Tibial nerve (tissue), 4 donors: ENCODE data around the gene SFRP4. TPM values are rescaled to one million over a fixed set of nuclear protein-coding genes. Genes with fewer than 3 reads are reported as not detected.
A peak's percentile ranks its signal among the peaks of the same experiment; 100 is the strongest.

ENCODE experiments used
- DNase-seq, 2 donors: peaks; one replicate each; pipeline ENCODE4 v3.0.0-alpha.2; 2019; ENCODE audit warnings: low spot score in 2 of 2
- H3K27ac ChIP-seq, 4 donors: fragments of 200-600 bp; sonication (generic) in 3 of 4; one replicate each; pipeline ENCODE4 v1.5.1; 2017 to 2019; ENCODE audit warnings: mild to moderate bottlenecking in 1 of 4
- H3K27me3 ChIP-seq, 2 donors: fragments of 200-600 bp; sonication (generic) in 1 of 2; one replicate each; pipeline versions ENCODE4 v1.5.1 to v1.6.0; 2017 to 2019
- H3K36me3 ChIP-seq, 3 donors: fragments of 200-600 bp; sonication (generic); one replicate each; pipeline ENCODE4 v1.5.1; 2018 to 2019
- H3K4me1 ChIP-seq, 4 donors: fragments of 200-600 bp; sonication (generic) in 3 of 4; one replicate each; pipeline ENCODE4 v1.5.1; 2017 to 2019
- H3K4me3 ChIP-seq, 4 donors: fragments of 200-600 bp; sonication (generic) in 3 of 4; one replicate each; pipeline ENCODE4 v1.5.1; 2017 to 2019; ENCODE audit warnings: mild to moderate bottlenecking in 1 of 4, moderate library complexity in 1 of 4
- H3K9me3 ChIP-seq, 4 donors: fragments of 200-600 bp; sonication (generic) in 3 of 4; one replicate each; pipeline ENCODE4 v1.5.1; 2017 to 2019
- CTCF ChIP-seq, 5 experiments: fragments of 200-600 bp in 3 of 5; fragments of 450-650 bp in 2 of 5; sonication (generic) in 3 of 5; IDR thresholded peaks; one replicate each; pipeline ENCODE4 v1.5.1; 2016 to 2019; ENCODE audit warnings: antibody characterized with exemption in 5 of 5, mild to moderate bottlenecking in 3 of 5, moderate library complexity in 2 of 5
- EP300 ChIP-seq, 2 donors: sonication (generic); formaldehyde crosslinking; IDR thresholded peaks; one replicate each; pipeline ENCODE4 v1.6.1; 2017; ENCODE audit warnings: antibody characterized with exemption in 2 of 2, mild to moderate bottlenecking in 1 of 2
- POLR2A ChIP-seq, 2 donors: fragments of 450-650 bp; IDR thresholded peaks; one replicate each; pipeline ENCODE4 v1.6.1; 2017; ENCODE audit warnings: antibody characterized with exemption in 2 of 2, mild to moderate bottlenecking in 2 of 2, moderate library complexity in 2 of 2
- WGBS, 2 donors: methylation state at CpG; one replicate each; pipeline ENCODE4 v1.1.5; 2018; 5-methylcytosine and 5-hydroxymethylcytosine counted together
- total RNA-seq, 4 donors: library from RNA; depleted of rRNA; stranded (reverse); fragments of >200 nt; gene quantifications; one replicate each; pipeline ENCODE4 v1.1.0, GENCODE V29; 2016

The SFRP4 gene
- total RNA-seq = 100 to 1,000 TPM in 1 of 4 donors, 10 to 100 TPM in 3; 28.2 to 236 (median 52.6) TPM

GRCh38 chr7:37916673-37917660, at the start of gene SFRP4:
SFRP4 (minus strand) TSS chr7:37916817; CDS start chr7:37916537, 280 bp downstream.
- TF ChIP-seq POLR2A (IDR thresholded peaks at IDR 0.05) = peak in 1 of 2 donors; percentile 26
- peak; percentile 57 to 81 (median 73) for TF ChIP-seq CTCF (IDR thresholded peaks at IDR 0.05)
- TF ChIP-seq EP300 (IDR thresholded peaks at IDR 0.05) = peak in 1 of 2 donors; percentile 22
- Histone ChIP-seq H3K27me3 (no peaks in the 10 kb centered on the region), H3K4me1 (peaks cover 0 to 65% (median 17%) of the 10 kb centered on the region in 4 donors), H3K36me3 (no peaks in the 10 kb centered on the region), H3K27ac (peak within 1 kb of the TSS; percentile 69 to 90 (median 85)), H3K9me3 (no peaks in the 10 kb centered on the region), H3K4me3 (peak within 1 kb of the TSS; percentile 48 to 73 (median 65))
- WGBS, 2 donors = 1% methylated on average over 37 to 41 of the region's 46 CpGs
- DNase-seq = peak; percentile 46 to 64

- Histone ChIP-seq H3K27ac (no peak overlapping the region), H3K4me1 (no peaks in the 10 kb centered on the region), H3K36me3 (no peaks in the 10 kb centered on the region), H3K9me3 (no peaks in the 10 kb centered on the region), H3K4me3 (no peak overlapping the region), H3K27me3 (no peaks in the 10 kb centered on the region)
- no peak for DNase-seq
- no peak for TF ChIP-seq CTCF (IDR thresholded peaks at IDR 0.05)
- TF ChIP-seq EP300 (IDR thresholded peaks at IDR 0.05) = no peak
- TF ChIP-seq POLR2A (IDR thresholded peaks at IDR 0.05) = no peak
- WGBS, 2 donors = 66 to 82% methylated on average over 5 of the region's 5 CpGs
Observed at GRCh38 chr7:37964196-37964595, 47.6 kb upstream of the SFRP4 start.

- H3K36me3 ChIP-seq = no peaks in the 10 kb centered on the region
- H3K27ac ChIP-seq = no peak overlapping the region
- H3K4me1 ChIP-seq = no peaks in the 10 kb centered on the region
- no peak for DNase-seq
- no peak for TF ChIP-seq EP300 (IDR thresholded peaks at IDR 0.05)
- TF ChIP-seq CTCF (IDR thresholded peaks at IDR 0.05) = no peak
- TF ChIP-seq POLR2A (IDR thresholded peaks at IDR 0.05) = no peak
- H3K4me3 ChIP-seq = no peak overlapping the region
- H3K9me3 ChIP-seq = no peaks in the 10 kb centered on the region
- 76 to 86% methylated on average over 4 to 5 of the region's 5 CpGs for WGBS, 2 donors
- H3K27me3 ChIP-seq = no peaks in the 10 kb centered on the region
Observed at GRCh38 chr7:37961251-37961650, 44.6 kb upstream of the SFRP4 start.

GRCh38 chr7:37960483-37960882, 43.9 kb upstream of the SFRP4 start:
- no peak overlapping the region for H3K4me3 ChIP-seq
- no peaks in the 10 kb centered on the region for H3K4me1 ChIP-seq
- no peak overlapping the region for H3K27ac ChIP-seq
- no peaks in the 10 kb centered on the region for H3K9me3 ChIP-seq
- TF ChIP-seq EP300 (IDR thresholded peaks at IDR 0.05) (no peak), POLR2A (IDR thresholded peaks at IDR 0.05) (no peak), CTCF (IDR thresholded peaks at IDR 0.05) (no peak)
- H3K27me3 ChIP-seq = no peaks in the 10 kb centered on the region
- no peak for DNase-seq
- no peaks in the 10 kb centered on the region for H3K36me3 ChIP-seq
- 82% methylated on average over 2 of the region's 2 CpGs for WGBS, 2 donors
